Esophagus squamous epithelium (tissue), 5 donors: ENCODE measurements around the gene CNTN4. TPM values are rescaled to one million over a fixed set of nuclear protein-coding genes. Genes with fewer than 3 reads are reported as not detected.

Experiments
- DNase-seq: peaks from one replicate; lab custom pipeline; 2025; lab: John Stamatoyannopoulos, UW
- H3K27ac ChIP-seq, 4 donors: fragments of 200-600 bp; sonication (generic); one replicate each; pipeline ENCODE4 v1.5.1; 2016 to 2019; ENCODE audit warnings: mild to moderate bottlenecking in 1 of 4
- H3K27me3 ChIP-seq, 4 donors: fragments of 200-600 bp; sonication (generic); 1 replicate in 3 of 4; 2 replicates in 1 of 4; pipeline versions ENCODE4 v1.5.1 to v1.6.0; 2017 to 2021; ENCODE audit warnings: antibody characterized with exemption in 1 of 4
- H3K36me3 ChIP-seq, 3 donors: fragments of 200-600 bp; sonication (generic); one replicate each; pipeline ENCODE4 v1.5.1; 2016 to 2019
- H3K4me1 ChIP-seq, 3 donors: fragments of 200-600 bp; sonication (generic); one replicate each; pipeline ENCODE4 v1.5.1; 2017 to 2019
- H3K4me3 ChIP-seq, 4 donors: fragments of 200-600 bp; sonication (generic); 1 replicate in 3 of 4; 2 replicates in 1 of 4; pipeline ENCODE4 v1.5.1; 2016 to 2019; ENCODE audit warnings: mild to moderate bottlenecking in 2 of 4, moderate library complexity in 1 of 4
- H3K9me3 ChIP-seq, 3 donors: fragments of 200-600 bp; sonication (generic); one replicate each; pipeline ENCODE4 v1.5.1; 2016 to 2019
- POLR2A ChIP-seq, 4 donors: fragments of 450-650 bp; IDR thresholded peaks; one replicate each; pipeline ENCODE4 v1.6.1; 2017; ENCODE audit warnings: antibody characterized with exemption in 4 of 4, mild to moderate bottlenecking in 4 of 4, moderate library complexity in 3 of 4
- WGBS, 2 donors: methylation state at CpG; one replicate each; pipeline ENCODE4 v1.1.5; 2018; 5-methylcytosine and 5-hydroxymethylcytosine counted together
- intact Hi-C: fragments of 100-400 bp; cut with DNase I; formaldehyde crosslinking; loops from one replicate; pipeline ENCODE4 v1.15.0; 2022
- total RNA-seq, 4 donors: library from RNA; depleted of rRNA; stranded (reverse); fragments of >200 nt; gene quantifications; one replicate each; pipeline ENCODE4 v1.1.0, GENCODE V29; 2016
- TF ChIP-seq, protein P1 (sequence below), 6 experiments: fragments of 450-650 bp in 4 of 6; fragments of 200-600 bp in 2 of 6; sonication (generic) in 2 of 6; IDR thresholded peaks; one replicate each; pipeline ENCODE4 v1.5.1; 2016 to 2019; ENCODE audit warnings: antibody characterized with exemption in 6 of 6, mild to moderate bottlenecking in 4 of 6, moderate library complexity in 4 of 6
- donor health status: DM: yes; HTN: yes; CAD: no.

Gene CNTN4
- total RNA-seq, 4 donors from 2014 or later: 0.31 to 8.5 (median 3.5) TPM

DNA sequence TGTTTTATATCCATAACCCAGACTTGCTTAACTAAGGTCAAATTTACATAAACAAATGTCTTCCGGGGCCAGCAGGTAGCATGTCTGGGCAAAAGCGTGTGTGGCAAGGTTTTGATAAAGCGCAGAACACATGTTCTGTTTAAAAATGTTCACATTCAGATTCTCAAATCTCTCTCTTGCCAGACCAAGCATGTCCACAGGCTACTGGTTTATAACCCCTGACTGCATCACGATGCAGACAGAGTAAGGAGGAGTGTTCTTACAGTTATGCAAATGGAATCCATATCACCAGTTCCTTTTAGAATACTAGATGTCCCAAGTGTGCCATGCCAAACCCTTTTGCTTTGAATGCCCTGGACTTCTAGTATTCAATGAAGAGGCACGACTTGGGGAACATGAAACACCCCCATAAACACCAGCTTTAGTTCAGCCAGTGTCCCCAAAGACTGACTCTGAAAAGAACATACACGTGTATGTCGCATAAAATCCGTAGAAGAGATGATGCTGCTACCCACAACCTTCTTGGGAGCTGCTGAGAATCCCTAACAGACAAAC is 412.0 kb downstream of the CNTN4 start:
- Histone ChIP-seq H3K4me3 (no peak overlapping the region), H3K4me1 (peaks cover 0 to 5% (median 3%) of the 10 kb centered on the region in 3 donors), H3K9me3 (no peaks in the 10 kb centered on the region), H3K27me3 (no peaks in the 10 kb centered on the region), H3K36me3 (no peaks in the 10 kb centered on the region), H3K27ac (no peak overlapping the region)
- TF ChIP-seq, protein P1, sequence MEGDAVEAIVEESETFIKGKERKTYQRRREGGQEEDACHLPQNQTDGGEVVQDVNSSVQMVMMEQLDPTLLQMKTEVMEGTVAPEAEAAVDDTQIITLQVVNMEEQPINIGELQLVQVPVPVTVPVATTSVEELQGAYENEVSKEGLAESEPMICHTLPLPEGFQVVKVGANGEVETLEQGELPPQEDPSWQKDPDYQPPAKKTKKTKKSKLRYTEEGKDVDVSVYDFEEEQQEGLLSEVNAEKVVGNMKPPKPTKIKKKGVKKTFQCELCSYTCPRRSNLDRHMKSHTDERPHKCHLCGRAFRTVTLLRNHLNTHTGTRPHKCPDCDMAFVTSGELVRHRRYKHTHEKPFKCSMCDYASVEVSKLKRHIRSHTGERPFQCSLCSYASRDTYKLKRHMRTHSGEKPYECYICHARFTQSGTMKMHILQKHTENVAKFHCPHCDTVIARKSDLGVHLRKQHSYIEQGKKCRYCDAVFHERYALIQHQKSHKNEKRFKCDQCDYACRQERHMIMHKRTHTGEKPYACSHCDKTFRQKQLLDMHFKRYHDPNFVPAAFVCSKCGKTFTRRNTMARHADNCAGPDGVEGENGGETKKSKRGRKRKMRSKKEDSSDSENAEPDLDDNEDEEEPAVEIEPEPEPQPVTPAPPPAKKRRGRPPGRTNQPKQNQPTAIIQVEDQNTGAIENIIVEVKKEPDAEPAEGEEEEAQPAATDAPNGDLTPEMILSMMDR (IDR thresholded peaks at IDR 0.05): no peak
- no peak for TF ChIP-seq POLR2A (IDR thresholded peaks at IDR 0.05)
- WGBS, 2 donors: 58 to 60% methylated on average over 8 of the region's 8 CpGs
- intact Hi-C loops: no loop called here
- no peak for DNase-seq

GRCh38 chr3:2511356-2511755 is 412.7 kb downstream of the CNTN4 start:
- 31 to 42% methylated on average over 4 to 9 of the region's 10 CpGs for WGBS, 2 donors
- TF ChIP-seq, protein P1 (IDR thresholded peaks at IDR 0.05): no peak
- TF ChIP-seq POLR2A (IDR thresholded peaks at IDR 0.05): no peak
- H3K4me3 ChIP-seq: peak overlapping the region in 1 of 4 donors; percentile 19
- H3K27me3 ChIP-seq: no peaks in the 10 kb centered on the region
- intact Hi-C loops: no loop called here
- H3K4me1 ChIP-seq: peaks cover 0 to 5% (median 3%) of the 10 kb centered on the region in 3 donors
- no peaks in the 10 kb centered on the region for H3K9me3 ChIP-seq
- no peaks in the 10 kb centered on the region for H3K36me3 ChIP-seq
- no peak for DNase-seq
- no peak overlapping the region for H3K27ac ChIP-seq

DNA sequence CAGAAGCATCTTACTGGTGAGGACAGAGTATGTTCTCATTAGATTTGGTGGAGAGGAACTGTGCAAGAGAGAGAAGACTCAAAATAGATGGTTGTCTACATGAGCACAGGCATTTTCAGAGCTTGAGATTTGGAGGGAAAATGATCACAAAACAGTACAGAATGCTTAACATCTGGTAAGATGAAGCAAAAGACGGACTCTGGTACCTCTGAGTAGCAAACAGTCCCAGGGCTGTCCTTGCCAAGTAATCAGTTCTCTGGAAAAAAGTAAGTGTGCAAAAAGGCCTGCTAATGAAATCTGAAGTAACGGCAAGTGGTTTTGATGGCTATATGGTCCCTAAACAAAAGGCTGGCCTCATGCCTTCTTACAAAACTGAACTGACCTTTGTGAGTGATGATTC is 414.2 kb downstream of the CNTN4 start:
- intact Hi-C loops: no loop called here
- Histone ChIP-seq H3K27me3 (no peaks in the 10 kb centered on the region), H3K4me1 (peaks cover 0 to 5% (median 3%) of the 10 kb centered on the region in 3 donors), H3K9me3 (no peaks in the 10 kb centered on the region), H3K4me3 (no peak overlapping the region), H3K36me3 (no peaks in the 10 kb centered on the region), H3K27ac (no peak overlapping the region)
- 67 to 68% methylated on average over 2 of the region's 2 CpGs for WGBS, 2 donors
- TF ChIP-seq, protein P1 (IDR thresholded peaks at IDR 0.05): no peak
- TF ChIP-seq POLR2A (IDR thresholded peaks at IDR 0.05): no peak
- no peak for DNase-seq

GRCh38 chr3:2513986-2514385 is 415.3 kb downstream of the CNTN4 start:
- intact Hi-C loops: no loop called here
- H3K27ac ChIP-seq: no peak overlapping the region
- no peaks in the 10 kb centered on the region for H3K36me3 ChIP-seq
- no peak overlapping the region for H3K4me3 ChIP-seq
- peaks cover 0 to 5% (median 3%) of the 10 kb centered on the region in 3 donors for H3K4me1 ChIP-seq
- no peak for DNase-seq
- 54 to 69% methylated on average over 4 of the region's 4 CpGs for WGBS, 2 donors
- TF ChIP-seq, protein P1 (IDR thresholded peaks at IDR 0.05): no peak
- no peak for TF ChIP-seq POLR2A (IDR thresholded peaks at IDR 0.05)
- H3K9me3 ChIP-seq: no peaks in the 10 kb centered on the region
- H3K27me3 ChIP-seq: no peaks in the 10 kb centered on the region

DNA sequence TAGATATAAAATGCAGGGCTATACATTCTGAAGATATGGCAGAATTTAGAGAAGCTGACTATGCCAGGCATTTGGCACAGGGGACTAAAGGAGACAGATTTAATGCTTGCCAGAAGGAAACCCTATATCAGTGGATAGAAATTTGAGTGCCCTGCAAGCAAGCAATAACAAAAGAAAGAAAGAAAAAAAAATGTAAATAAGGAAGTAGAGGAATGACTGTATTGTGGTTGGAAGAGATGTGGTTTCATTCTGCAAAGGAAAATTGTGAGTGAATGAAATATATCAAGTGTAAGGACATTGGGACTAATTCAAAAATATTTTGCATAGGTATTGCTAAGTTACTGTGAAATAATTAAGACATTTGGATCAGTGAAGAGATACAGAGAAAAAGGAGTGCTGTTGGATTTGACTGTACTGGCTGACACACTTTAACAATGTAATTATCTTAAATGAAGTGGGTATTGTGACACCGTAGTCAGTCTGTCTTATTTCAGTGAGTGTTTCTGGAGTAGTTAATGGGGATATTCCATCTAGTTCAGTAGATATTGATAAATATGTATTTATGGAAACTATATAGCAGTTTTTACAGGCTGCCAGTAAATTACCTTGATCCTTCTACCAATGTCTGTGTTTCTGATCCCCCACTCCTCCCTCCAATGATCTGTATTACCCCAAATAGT is 418.2 kb downstream of the CNTN4 start:
- no peak for DNase-seq
- TF ChIP-seq POLR2A (IDR thresholded peaks at IDR 0.05): no peak
- TF ChIP-seq, protein P1 (IDR thresholded peaks at IDR 0.05): no peak
- H3K9me3 ChIP-seq: no peaks in the 10 kb centered on the region
- no peaks in the 10 kb centered on the region for H3K36me3 ChIP-seq
- H3K4me3 ChIP-seq: no peak overlapping the region
- H3K4me1 ChIP-seq: no peaks in the 10 kb centered on the region
- 86 to 93% methylated on average over 1 of the region's 1 CpG for WGBS, 2 donors
- H3K27ac ChIP-seq: no peak overlapping the region
- intact Hi-C loops: no loop called here
- no peaks in the 10 kb centered on the region for H3K27me3 ChIP-seq
